ENCODE results near the gene PCDH12. TPM values are rescaled to one million over a fixed set of nuclear protein-coding genes. Genes with fewer than 3 reads are reported as not detected.

The PCDH12 gene
- polyA plus RNA-seq, 1 donor from 2014 or later, result not detected

DNA sequence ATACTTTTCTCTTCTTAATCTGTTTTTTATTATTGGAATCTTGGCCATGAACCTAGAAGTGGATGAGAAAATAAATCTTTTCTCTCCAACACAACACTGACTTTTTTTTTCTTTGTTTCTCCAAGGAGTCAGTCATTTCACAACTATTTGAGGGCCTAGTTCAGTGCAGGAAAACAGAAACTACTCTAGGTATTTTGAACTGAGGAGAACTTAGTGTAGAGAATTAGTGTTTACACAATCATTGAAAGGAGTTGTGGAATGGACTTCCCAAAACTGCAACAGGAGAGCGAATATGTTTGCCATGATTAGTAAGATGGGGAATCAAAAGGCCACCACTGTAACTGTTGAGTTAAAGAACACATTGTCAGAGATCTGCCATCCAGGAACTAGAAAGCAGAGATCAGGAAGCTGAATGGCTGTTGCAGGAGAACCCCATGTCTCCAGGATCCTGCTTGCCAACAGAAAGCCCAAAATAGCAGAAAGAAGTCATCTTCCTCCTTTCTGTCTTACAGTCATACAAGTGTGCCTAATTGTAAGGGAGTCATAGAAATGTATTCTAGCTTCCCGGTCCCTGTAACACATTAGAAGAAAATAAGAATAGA, 59.5 kb downstream of the PCDH12 start:
- Histone ChIP-seq H3K36me3 (ENCODE audit: insufficient read depth, low read length) (no peaks in the 10 kb centered on the region), H3F3A (ENCODE audit: insufficient read depth, low read length, poor library complexity, severe bottlenecking) (no peaks in the 10 kb centered on the region), H3K79me2 (replicated peaks; ENCODE audit: insufficient read depth, low read length) (no peaks in the 10 kb centered on the region), H3K9me2 (ENCODE audit: insufficient read depth, low read length) (no peaks in the 10 kb centered on the region), H3K27me3 (ENCODE audit: insufficient read depth, low read depth, low read length) (no peaks in the 10 kb centered on the region), H3K4me2 (ENCODE audit: low read length) (no peak overlapping the region), H3K9ac (ENCODE audit: low read length) (no peak overlapping the region), H2AFZ (ENCODE audit: low read depth, low read length) (no peak overlapping the region), H3K4me3 (ENCODE audit: low read length) (no peak overlapping the region), H3K9me3 (ENCODE audit: low read length) (no peaks in the 10 kb centered on the region), H4K20me1 (ENCODE audit: insufficient read depth) (no peaks in the 10 kb centered on the region), H3K27ac (ENCODE audit: low read length) (no peak overlapping the region)
- TF ChIP-seq TAF1 (IDR thresholded peaks at IDR 0.05; ENCODE audit: low read depth) (no peak), EZH2 (IDR thresholded peaks at IDR 0.05; ENCODE audit: borderline replicate concordance, insufficient read depth, low read length, poor library complexity, severe bottlenecking) (no peak), EP300 (conservative IDR thresholded peaks at IDR 0.05; ENCODE audit: poor library complexity, severe bottlenecking) (no peak), REST (IDR thresholded peaks at IDR 0.05; ENCODE audit: borderline replicate concordance) (no peak), POLR2AphosphoS5 (IDR thresholded peaks at IDR 0.05) (no peak), MXI1 (conservative IDR thresholded peaks at IDR 0.05; ENCODE audit: poor library complexity, severe bottlenecking) (no peak), SMC3 (conservative IDR thresholded peaks at IDR 0.05; ENCODE audit: poor library complexity) (no peak), RAD21 (conservative IDR thresholded peaks at IDR 0.05) (no peak)
- TF ChIP-seq, protein P1, sequence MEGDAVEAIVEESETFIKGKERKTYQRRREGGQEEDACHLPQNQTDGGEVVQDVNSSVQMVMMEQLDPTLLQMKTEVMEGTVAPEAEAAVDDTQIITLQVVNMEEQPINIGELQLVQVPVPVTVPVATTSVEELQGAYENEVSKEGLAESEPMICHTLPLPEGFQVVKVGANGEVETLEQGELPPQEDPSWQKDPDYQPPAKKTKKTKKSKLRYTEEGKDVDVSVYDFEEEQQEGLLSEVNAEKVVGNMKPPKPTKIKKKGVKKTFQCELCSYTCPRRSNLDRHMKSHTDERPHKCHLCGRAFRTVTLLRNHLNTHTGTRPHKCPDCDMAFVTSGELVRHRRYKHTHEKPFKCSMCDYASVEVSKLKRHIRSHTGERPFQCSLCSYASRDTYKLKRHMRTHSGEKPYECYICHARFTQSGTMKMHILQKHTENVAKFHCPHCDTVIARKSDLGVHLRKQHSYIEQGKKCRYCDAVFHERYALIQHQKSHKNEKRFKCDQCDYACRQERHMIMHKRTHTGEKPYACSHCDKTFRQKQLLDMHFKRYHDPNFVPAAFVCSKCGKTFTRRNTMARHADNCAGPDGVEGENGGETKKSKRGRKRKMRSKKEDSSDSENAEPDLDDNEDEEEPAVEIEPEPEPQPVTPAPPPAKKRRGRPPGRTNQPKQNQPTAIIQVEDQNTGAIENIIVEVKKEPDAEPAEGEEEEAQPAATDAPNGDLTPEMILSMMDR (IDR thresholded peaks at IDR 0.05; ENCODE audit: poor library complexity, severe bottlenecking), result no peak

- no peaks in the 10 kb centered on the region for H4K20me1 ChIP-seq (ENCODE audit: insufficient read depth)
- no peaks in the 10 kb centered on the region for H3K27me3 ChIP-seq (ENCODE audit: insufficient read depth, low read depth, low read length)
- no peaks in the 10 kb centered on the region for H3K9me2 ChIP-seq (ENCODE audit: insufficient read depth, low read length)
- TF ChIP-seq POLR2AphosphoS5 (IDR thresholded peaks at IDR 0.05) (no peak), SMC3 (conservative IDR thresholded peaks at IDR 0.05; ENCODE audit: poor library complexity) (no peak), MXI1 (conservative IDR thresholded peaks at IDR 0.05; ENCODE audit: poor library complexity, severe bottlenecking) (no peak)
- H3F3A ChIP-seq (ENCODE audit: insufficient read depth, low read length, poor library complexity, severe bottlenecking), result no peaks in the 10 kb centered on the region
- no peak overlapping the region for H3K9ac ChIP-seq (ENCODE audit: low read length)
- no peaks in the 10 kb centered on the region for H3K9me3 ChIP-seq (ENCODE audit: low read length)
- H3K4me2 ChIP-seq (ENCODE audit: low read length), result no peak overlapping the region
- no peaks in the 10 kb centered on the region for H3K79me2 ChIP-seq (replicated peaks; ENCODE audit: insufficient read depth, low read length)
- H3K27ac ChIP-seq (ENCODE audit: low read length), result no peak overlapping the region
- H3K36me3 ChIP-seq (ENCODE audit: insufficient read depth, low read length), result no peaks in the 10 kb centered on the region
- H3K4me3 ChIP-seq (ENCODE audit: low read length), result no peak overlapping the region
- H2AFZ ChIP-seq (ENCODE audit: low read depth, low read length), result no peak overlapping the region
Measured at GRCh38 chr5:141897425-141897824, 60.6 kb downstream of the PCDH12 start.

Other genes starting within 250 kb of the PCDH12 start
- gene PCDH1, start 79.8 kb downstream of the PCDH12 start, polyA plus RNA-seq, result 13.9 and 21.3 TPM in 2 replicates
- 49.6 and 61.4 TPM in 2 replicates for gene DELE1, start 34.3 kb downstream of the PCDH12 start, polyA plus RNA-seq
- 82.1 and 108 TPM in 2 replicates for gene RNF14, start 10.9 kb upstream of the PCDH12 start, polyA plus RNA-seq
- gene GNPDA1, start 54.8 kb upstream of the PCDH12 start, polyA plus RNA-seq, result 28.9 and 32.2 TPM in 2 replicates
- gene NDFIP1, start 150.6 kb upstream of the PCDH12 start, polyA plus RNA-seq, result 99.7 and 102 TPM in 2 replicates

All from neural cell (in vitro differentiated cells).